CD14-positive monocyte (primary cell): ENCODE results near the gene NME1. TPM values are rescaled to one million over a fixed set of nuclear protein-coding genes. Genes with fewer than 3 reads are reported as not detected.
"Not testable (repeated sequence)": the region's sequence is repeated elsewhere in the genome, so short reads cannot be mapped to it uniquely, and the experiment has no call there.

Experiments
- DNase-seq, 3 donors: peaks; one replicate each; pipeline ENCODE4 v3.0.0-alpha.2; 2011 to 2022
- H2AFZ ChIP-seq: 2 replicates; pipeline ENCODE4 v1.6.0; 2012; ENCODE audit warnings: mild to moderate bottlenecking, low read depth, low read length, inconsistent platforms; ENCODE audit not compliant: insufficient read depth, poor library complexity, severe bottlenecking
- H3K27ac ChIP-seq, 2 donors: 1 replicate in 1 of 2; 2 replicates in 1 of 2; pipeline ENCODE4 v1.5.1; 2012 to 2013; ENCODE audit warnings: low read length in 2 of 2, control low read depth in 1 of 2, inconsistent platforms in 1 of 2, low read depth in 1 of 2, mild to moderate bottlenecking in 1 of 2
- H3K27me3 ChIP-seq, 2 donors: one replicate each; pipeline versions ENCODE4 v1.6.0 to v1.6.1; 2011 to 2013; ENCODE audit warnings: low read length in 2 of 2; ENCODE audit not compliant: control insufficient read depth in 2 of 2, insufficient read depth in 2 of 2
- H3K36me3 ChIP-seq, 2 donors: replicated peaks in 1 of 2; 1 replicate in 1 of 2; 2 replicates in 1 of 2; pipeline versions ENCODE4 v1.5.1 to v1.6.1; 2012 to 2013; ENCODE audit warnings: low read length in 2 of 2, control low read depth in 1 of 2, inconsistent platforms in 1 of 2, mild to moderate bottlenecking in 1 of 2; ENCODE audit not compliant: insufficient read depth in 2 of 2, control insufficient read depth in 1 of 2
- H3K4me1 ChIP-seq, 2 donors: 1 replicate in 1 of 2; 2 replicates in 1 of 2; pipeline versions ENCODE4 v1.5.1 to v1.6.1; 2012 to 2013; ENCODE audit warnings: low read length in 2 of 2, control low read depth in 1 of 2, inconsistent platforms in 1 of 2, mild to moderate bottlenecking in 1 of 2, moderate library complexity in 1 of 2; ENCODE audit not compliant: insufficient read depth in 2 of 2, control insufficient read depth in 1 of 2
- H3K4me2 ChIP-seq: replicated peaks from 2 replicates; pipeline ENCODE3; 2012; ENCODE audit warnings: low read length, moderate library complexity, mild to moderate bottlenecking; ENCODE audit not compliant: poor library complexity, severe bottlenecking; ENCODE audit errors: extremely low read depth
- H3K4me3 ChIP-seq, 3 experiments: fragments of 200-600 bp in 1 of 3; sonication (generic) in 1 of 3; replicated peaks in 1 of 3; 1 replicate in 2 of 3; 2 replicates in 1 of 3; pipeline ENCODE4 v1.5.1; 2011 to 2013; ENCODE audit warnings: low read length in 3 of 3, mild to moderate bottlenecking in 3 of 3, control low read depth in 2 of 3, low read depth in 2 of 3, inconsistent platforms in 1 of 3, moderate library complexity in 1 of 3
- H3K79me2 ChIP-seq: 2 replicates; pipeline ENCODE4 v1.6.0; 2012; ENCODE audit warnings: mild to moderate bottlenecking, control low read depth, inconsistent platforms, low read length, moderate library complexity; ENCODE audit not compliant: insufficient read depth
- H3K9ac ChIP-seq: 2 replicates; pipeline ENCODE4 v1.6.0; 2017; ENCODE audit warnings: low read length, mild to moderate bottlenecking; ENCODE audit not compliant: insufficient read depth, poor library complexity, severe bottlenecking
- H3K9me3 ChIP-seq, 2 donors: replicated peaks in 1 of 2; 1 replicate in 1 of 2; 2 replicates in 1 of 2; pipeline versions ENCODE4 v1.5.1 to v1.6.1; 2012 to 2013; ENCODE audit warnings: low read length in 2 of 2, control low read depth in 1 of 2; ENCODE audit not compliant: control insufficient read depth in 1 of 2, insufficient read depth in 1 of 2
- H4K20me1 ChIP-seq: 2 replicates; pipeline ENCODE4 v1.6.0; 2012; ENCODE audit warnings: mild to moderate bottlenecking, low read length, control low read depth, moderate library complexity; ENCODE audit not compliant: insufficient read depth
- H3K27ac Mint-ChIP-seq, 7 donors: one replicate each; pipeline ENCODE4 v1.8.0; 2020; ENCODE audit warnings: mild to moderate bottlenecking in 7 of 7, mixed read lengths in 7 of 7, moderate library complexity in 6 of 7, inconsistent platforms in 2 of 7
- H3K27me3 Mint-ChIP-seq, 3 donors: one replicate each; pipeline ENCODE4 v1.8.0; 2021 to 2022; ENCODE audit warnings: low read depth in 3 of 3, mild to moderate bottlenecking in 3 of 3, mixed read lengths in 3 of 3, moderate library complexity in 3 of 3, inconsistent platforms in 1 of 3
- H3K36me3 Mint-ChIP-seq, 2 donors: one replicate each; pipeline ENCODE4 v1.8.0; 2020; ENCODE audit warnings: mixed read lengths in 2 of 2, inconsistent platforms in 1 of 2, mild to moderate bottlenecking in 1 of 2
- H3K4me1 Mint-ChIP-seq: one replicate; pipeline ENCODE4 v1.8.0; 2020; ENCODE audit warnings: mild to moderate bottlenecking, mixed read lengths
- H3K4me3 Mint-ChIP-seq, 2 donors: one replicate each; pipeline ENCODE4 v1.8.0; 2020; ENCODE audit warnings: mild to moderate bottlenecking in 2 of 2, mixed read lengths in 2 of 2, moderate library complexity in 1 of 2
- H3K9me3 Mint-ChIP-seq, 7 donors: one replicate each; pipeline ENCODE4 v1.8.0; 2020 to 2022; ENCODE audit warnings: mixed read lengths in 7 of 7, mild to moderate bottlenecking in 6 of 7, moderate library complexity in 6 of 7, inconsistent platforms in 2 of 7
- WGBS: methylation state at CpG from one replicate; pipeline ENCODE4 v1.1.5; 2013; ENCODE audit warnings: missing lambda C conversion rate; ENCODE audit not compliant: insufficient coverage; 5-methylcytosine and 5-hydroxymethylcytosine counted together
- intact Hi-C, 2 donors: fragments of 100-400 bp; cut with micrococcal nuclease; formaldehyde crosslinking; loops; one replicate each; pipeline versions ENCODE4 v1.15.0 to v1.15.1; 2023
- polyA plus RNA-seq, 3 donors: library from polyadenylated mRNA; depleted of rRNA in 1 of 3; unstranded in 2 of 3; stranded (reverse) in 1 of 3; fragments of 300-500 nt in 2 of 3; fragments of >200 nt in 1 of 3; fragmentation: Illumina TruSeq in 2 of 3; gene quantifications; 1 replicate in 2 of 3; 2 replicates in 1 of 3; pipeline ENCODE4 v1.2.3, GENCODE V29; 2012 to 2021
- TF ChIP-seq, protein P1 (sequence below): fragments of 200-600 bp; IDR thresholded peaks from one replicate; pipeline ENCODE4 v1.8.0; 2022; ENCODE audit warnings: antibody characterized with exemption, mild to moderate bottlenecking

The NME1 gene
- polyA plus RNA-seq, 3 donors: 14.8 to 51.4 (median 20.8) TPM

DNA sequence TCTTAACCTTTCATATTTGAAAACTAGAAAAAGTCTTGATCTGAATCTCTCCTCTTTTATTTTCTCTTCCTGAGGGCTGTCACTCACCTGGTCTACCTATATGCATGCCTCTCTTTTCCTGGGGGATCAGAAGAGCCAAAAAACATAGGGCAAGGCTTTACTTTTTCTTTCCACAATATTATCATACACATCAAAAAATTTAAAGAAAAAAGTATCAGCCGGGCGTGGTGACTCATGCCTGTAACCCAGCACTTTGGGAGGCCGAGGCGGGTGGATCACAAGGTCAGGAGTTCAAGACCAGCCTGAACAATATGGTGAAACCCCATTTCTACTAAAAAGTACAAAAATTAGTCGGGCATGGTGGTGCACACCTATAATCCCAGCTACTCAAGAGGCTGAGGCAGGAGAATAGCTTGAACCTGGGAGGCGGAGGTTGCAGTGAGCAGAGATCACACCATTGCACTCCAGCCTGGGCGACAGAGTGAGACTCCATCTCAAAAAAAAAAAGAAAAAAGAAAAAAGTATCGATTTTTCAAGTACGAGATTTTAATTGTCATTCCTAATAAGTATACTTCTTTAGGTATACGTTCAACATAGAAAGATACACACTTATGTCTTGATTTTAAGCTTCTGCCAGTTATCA, 30.8 kb upstream of the NME1 start:
- H3K9me3 Mint-ChIP-seq, H3K36me3 Mint-ChIP-seq, H3K36me3 ChIP-seq, H3K9me3 ChIP-seq, H3K27me3 Mint-ChIP-seq, H3K27me3 ChIP-seq, H2AFZ ChIP-seq: not testable (repeated sequence)
- DNase-seq: peak; percentile 16 to 33 (median 21)
- H3K9ac ChIP-seq: peak overlapping the region; percentile 99
- peaks cover 30% of the 10 kb centered on the region for H3K79me2 ChIP-seq
- peaks cover 28 to 29% of the 10 kb centered on the region in 2 donors for H3K4me1 ChIP-seq
- WGBS: no CpG with 5 or more reads among the region's 10 CpGs
- H3K4me3 ChIP-seq: peak overlapping the region in 1 of 3 experiments; percentile 76
- peak overlapping the region; percentile 99 to 100 for H3K27ac ChIP-seq
- H3K4me3 Mint-ChIP-seq: peak overlapping the region in 1 of 2 donors; percentile 95
- H3K27ac Mint-ChIP-seq: peak overlapping the region; percentile 100
- H3K4me1 Mint-ChIP-seq: peaks cover 37% of the 10 kb centered on the region
- intact Hi-C loops: loop anchor here (5.0 kb wide), 2 partner anchors 35 to 140 kb away; partner anchors contain the start of genes MBTD1 (in 1 of the 2) and UTP18 (in 1 of the 2)
- H3K4me2 ChIP-seq: peak overlapping the region; percentile 78
- H4K20me1 ChIP-seq: peaks cover 26% of the 10 kb centered on the region

DNA sequence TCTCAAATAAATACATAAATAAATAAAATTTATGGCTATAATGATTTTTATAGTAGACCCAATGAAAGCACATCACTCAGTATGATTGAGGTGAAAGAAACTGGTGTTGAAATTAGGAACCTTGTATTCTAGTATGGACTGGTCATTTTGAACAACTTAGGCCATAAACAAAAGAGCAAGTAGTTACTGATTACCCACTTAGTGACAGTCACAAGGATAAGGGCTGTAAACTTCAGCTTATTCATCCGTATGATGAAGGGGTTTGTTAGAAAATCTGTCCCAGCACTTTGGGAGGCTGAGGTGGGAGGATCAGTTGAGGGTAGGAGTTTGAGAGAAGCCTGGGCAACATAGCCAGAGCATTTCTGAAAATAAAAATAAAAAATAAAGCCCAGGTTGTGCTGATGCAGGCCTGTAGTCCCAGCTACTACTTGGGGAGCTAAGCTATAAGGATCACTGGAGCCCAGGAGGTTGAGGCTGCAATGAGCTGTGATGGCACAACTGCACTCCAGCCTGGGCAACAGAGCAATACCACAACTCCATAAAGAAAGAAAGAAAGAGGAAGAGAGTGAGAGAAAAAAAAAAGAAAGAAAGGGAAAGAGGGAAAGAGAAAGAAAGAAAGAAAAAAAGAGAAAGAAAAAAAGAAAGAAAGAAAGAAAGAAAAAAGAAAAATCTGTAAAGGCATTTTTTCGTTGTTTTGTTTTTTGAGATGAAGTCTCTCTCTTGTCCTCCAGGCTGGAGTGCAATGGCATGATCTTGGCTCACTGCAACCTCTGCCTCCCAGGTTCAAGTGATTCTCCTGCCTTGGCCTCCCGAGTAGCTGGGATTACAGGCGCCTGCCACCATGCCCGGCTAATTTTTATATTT, 28.5 kb upstream of the NME1 start:
- 90% methylated on average over 2 of the region's 5 CpGs for WGBS
- H3K27ac ChIP-seq: no peak overlapping the region
- H4K20me1 ChIP-seq: peaks cover 3% of the 10 kb centered on the region
- H3K4me3 ChIP-seq: no peak overlapping the region
- no peaks in the 10 kb centered on the region for H3K27me3 ChIP-seq
- H3K36me3 Mint-ChIP-seq: no peaks in the 10 kb centered on the region
- H3K4me1 Mint-ChIP-seq: peaks cover 27% of the 10 kb centered on the region
- peaks cover 7% of the 10 kb centered on the region for H3K79me2 ChIP-seq
- H3K4me1 ChIP-seq: peaks cover 12 to 16% of the 10 kb centered on the region in 2 donors
- H3K9me3 ChIP-seq: no peaks in the 10 kb centered on the region
- TF ChIP-seq, protein P1, sequence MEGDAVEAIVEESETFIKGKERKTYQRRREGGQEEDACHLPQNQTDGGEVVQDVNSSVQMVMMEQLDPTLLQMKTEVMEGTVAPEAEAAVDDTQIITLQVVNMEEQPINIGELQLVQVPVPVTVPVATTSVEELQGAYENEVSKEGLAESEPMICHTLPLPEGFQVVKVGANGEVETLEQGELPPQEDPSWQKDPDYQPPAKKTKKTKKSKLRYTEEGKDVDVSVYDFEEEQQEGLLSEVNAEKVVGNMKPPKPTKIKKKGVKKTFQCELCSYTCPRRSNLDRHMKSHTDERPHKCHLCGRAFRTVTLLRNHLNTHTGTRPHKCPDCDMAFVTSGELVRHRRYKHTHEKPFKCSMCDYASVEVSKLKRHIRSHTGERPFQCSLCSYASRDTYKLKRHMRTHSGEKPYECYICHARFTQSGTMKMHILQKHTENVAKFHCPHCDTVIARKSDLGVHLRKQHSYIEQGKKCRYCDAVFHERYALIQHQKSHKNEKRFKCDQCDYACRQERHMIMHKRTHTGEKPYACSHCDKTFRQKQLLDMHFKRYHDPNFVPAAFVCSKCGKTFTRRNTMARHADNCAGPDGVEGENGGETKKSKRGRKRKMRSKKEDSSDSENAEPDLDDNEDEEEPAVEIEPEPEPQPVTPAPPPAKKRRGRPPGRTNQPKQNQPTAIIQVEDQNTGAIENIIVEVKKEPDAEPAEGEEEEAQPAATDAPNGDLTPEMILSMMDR: no peak
- DNase-seq: no peak
- H3K27me3 Mint-ChIP-seq: peaks cover 1 to 2% (median 1%) of the 10 kb centered on the region in 3 donors
- H3K4me2 ChIP-seq: no peak overlapping the region
- peak overlapping the region in 3 of 7 donors; percentile 15 to 32 (median 23) for H3K27ac Mint-ChIP-seq
- no peaks in the 10 kb centered on the region for H3K36me3 ChIP-seq
- no peak overlapping the region for H3K9ac ChIP-seq
- intact Hi-C loops: loop anchor here (5.0 kb wide), 2 partner anchors 38 to 137 kb away; partner anchors contain the start of genes MBTD1 (in 1 of the 2) and UTP18 (in 1 of the 2)
- H3K4me3 Mint-ChIP-seq: no peak overlapping the region
- H2AFZ ChIP-seq: no peak overlapping the region
- peaks cover 0 to 4% (median 0%) of the 10 kb centered on the region in 7 donors for H3K9me3 Mint-ChIP-seq
